MM.1S (cell line): Measurements from ENCODE around the gene BRIP1.

Experiments
- EZH2 ChIP-seq: fragments of 300-600 bp; sonication (generic); optimal IDR thresholded peaks from 2 replicates; pipeline ENCODE3; 2017; ENCODE audit warnings: low read depth, mild to moderate bottlenecking, antibody characterized with exemption, low read length, mixed read lengths
- TF ChIP-seq, protein P1 (sequence below): fragments of 300-600 bp; sonication (generic); IDR thresholded peaks from 2 replicates; pipeline ENCODE4 v1.5.1; 2016; ENCODE audit warnings: antibody characterized with exemption, low read length, mixed read lengths

DNA sequence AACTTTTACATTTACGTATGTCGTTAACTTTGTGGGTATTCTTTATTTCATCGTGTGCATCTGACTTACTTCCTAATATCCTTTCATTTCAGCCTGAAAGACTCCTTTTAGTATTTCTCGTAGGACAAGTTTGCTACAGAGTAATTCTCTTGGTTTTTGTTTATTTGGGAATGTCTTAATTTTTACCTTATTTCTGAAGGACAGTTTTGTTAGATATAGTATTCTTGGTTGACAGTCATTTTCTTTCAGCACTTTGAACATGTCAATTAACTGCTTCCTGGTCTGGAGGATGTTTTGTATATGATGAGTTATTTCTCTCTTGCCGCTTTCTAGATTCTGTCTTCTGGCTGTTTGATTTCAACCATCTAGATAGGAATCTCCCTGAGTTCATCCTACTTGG is 163.1 kb downstream of the BRIP1 start:
- TF ChIP-seq, protein P1, sequence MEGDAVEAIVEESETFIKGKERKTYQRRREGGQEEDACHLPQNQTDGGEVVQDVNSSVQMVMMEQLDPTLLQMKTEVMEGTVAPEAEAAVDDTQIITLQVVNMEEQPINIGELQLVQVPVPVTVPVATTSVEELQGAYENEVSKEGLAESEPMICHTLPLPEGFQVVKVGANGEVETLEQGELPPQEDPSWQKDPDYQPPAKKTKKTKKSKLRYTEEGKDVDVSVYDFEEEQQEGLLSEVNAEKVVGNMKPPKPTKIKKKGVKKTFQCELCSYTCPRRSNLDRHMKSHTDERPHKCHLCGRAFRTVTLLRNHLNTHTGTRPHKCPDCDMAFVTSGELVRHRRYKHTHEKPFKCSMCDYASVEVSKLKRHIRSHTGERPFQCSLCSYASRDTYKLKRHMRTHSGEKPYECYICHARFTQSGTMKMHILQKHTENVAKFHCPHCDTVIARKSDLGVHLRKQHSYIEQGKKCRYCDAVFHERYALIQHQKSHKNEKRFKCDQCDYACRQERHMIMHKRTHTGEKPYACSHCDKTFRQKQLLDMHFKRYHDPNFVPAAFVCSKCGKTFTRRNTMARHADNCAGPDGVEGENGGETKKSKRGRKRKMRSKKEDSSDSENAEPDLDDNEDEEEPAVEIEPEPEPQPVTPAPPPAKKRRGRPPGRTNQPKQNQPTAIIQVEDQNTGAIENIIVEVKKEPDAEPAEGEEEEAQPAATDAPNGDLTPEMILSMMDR: no peak
- TF ChIP-seq EZH2: no peak
